Pancreas (tissue), 10 donors: ENCODE measurements around the gene RELCH. TPM values are rescaled to one million over a fixed set of nuclear protein-coding genes. Genes with fewer than 3 reads are reported as not detected.

Experiments
- ATAC-seq, 4 donors: fragments of 200-7000 bp; cut with Tn5 transposase; one replicate each; pipeline versions ENCODE4 v1.8.0 to v1.9.1; 2020; ENCODE audit warnings: mild to moderate bottlenecking in 4 of 4, moderate library complexity in 4 of 4
- DNase-seq, 6 donors: peaks; one replicate each; pipeline ENCODE4 v3.0.0-alpha.2; 2020
- FAIRE-seq: peaks from 2 replicates; lab custom pipeline; 2012; peaks lifted over from hg19 to GRCh38; lab: Jason Lieb, UNC
- H3K27ac ChIP-seq, 4 donors: fragments of 200-600 bp; sonication (generic); 1 replicate in 3 of 4; 2 replicates in 1 of 4; pipeline versions ENCODE4 v1.5.0 to v1.8.0; 2020
- H3K27me3 ChIP-seq, 4 donors: fragments of 200-600 bp; one replicate each; pipeline ENCODE4 v1.8.0; 2021
- H3K36me3 ChIP-seq, 3 donors: fragments of 200-600 bp; sonication (generic) in 1 of 3; one replicate each; pipeline versions ENCODE4 v1.5.0 to v1.8.0; 2020 to 2021
- H3K4me1 ChIP-seq, 3 donors: fragments of 200-600 bp; one replicate each; pipeline ENCODE4 v1.8.0; 2021
- H3K4me3 ChIP-seq, 4 donors: fragments of 200-600 bp; sonication (generic) in 2 of 4; one replicate each; pipeline versions ENCODE4 v1.5.0 to v1.8.0; 2020 to 2021
- H3K9me3 ChIP-seq, 4 donors: fragments of 200-600 bp; one replicate each; pipeline ENCODE4 v1.8.0; 2021
- CTCF ChIP-seq, 4 donors: fragments of 200-600 bp; sonication (generic) in 3 of 4; IDR thresholded peaks; one replicate each; pipeline versions ENCODE4 v1.5.0 to v1.8.0; 2021; ENCODE audit warnings: antibody characterized with exemption in 4 of 4
- WGBS, 2 donors: extraction: QIAGEN DNeasy Blood & Tissue Kit; methylation state at CpG; one replicate each; pipeline ENCODE4 v1.1.7; 2013; 5-methylcytosine and 5-hydroxymethylcytosine counted together
- intact Hi-C, 3 donors: fragments of 100-400 bp; cut with DNase I; formaldehyde crosslinking; loops; one replicate each; pipeline versions ENCODE4 v1.11.1 to v1.14.2; 2022
- polyA plus RNA-seq, 2 donors: library from polyadenylated mRNA; stranded (reverse); fragments of 200-250 nt; gene quantifications; one replicate each; pipeline ENCODE4 v1.2.3, GENCODE V29; 2013
- total RNA-seq, 6 donors: library from RNA; stranded (reverse); fragmentation: NEBNext Ultra II Directional in 4 of 6; extraction: Animal tissue kit (Norgen Biotek cat#: 25700) in 4 of 6; gene quantifications; one replicate each; pipeline versions ENCODE4 v1.2.1 to v1.2.4, GENCODE V29; 2021 to 2023
- donor health status: healthy with polysubstance abuse.
- donor health status: DM: no; HTN: no; CAD: no; lungs with moderate emphysema.
- donor health status: DM: no; HTN: no; CAD: no.
- donor health status: control.
- donor health status: control.
- donor health status: Bipolar disorder and iron deficiency.
- donor health status: DM: yes; HTN: yes; CAD: no.
- donor health status: DM: no; HTN: no; CAD: no.
- donor health status: DM: no; HTN: no; CAD: no.
- donor health status: DM: yes; HTN: yes; CAD: no.

The RELCH gene
- total and polyA plus RNA-seq, 8 donors: 8.1 to 18.2 (median 12.6) TPM

- H3K27ac ChIP-seq: no peak overlapping the region
- FAIRE-seq: no peak
- H3K36me3 ChIP-seq: peaks cover 0 to 13% (median 0%) of the 10 kb centered on the region in 3 donors
- no peaks in the 10 kb centered on the region for H3K27me3 ChIP-seq
- ATAC-seq: no peak
- no peaks in the 10 kb centered on the region for H3K4me1 ChIP-seq
- intact Hi-C loops: no loop called here
- no peaks in the 10 kb centered on the region for H3K9me3 ChIP-seq
- 84 to 98% methylated on average over 2 of the region's 2 CpGs for WGBS, 2 donors
- H3K4me3 ChIP-seq: no peak overlapping the region
- DNase-seq: no peak
- no peak for TF ChIP-seq CTCF (IDR thresholded peaks at IDR 0.05)
These were observed 42.7 kb upstream of the RELCH start for GRCh38 chr18:62144338-62144737.

- no peak for FAIRE-seq
- Histone ChIP-seq H3K27me3 (no peaks in the 10 kb centered on the region), H3K27ac (no peak overlapping the region), H3K36me3 (no peaks in the 10 kb centered on the region), H3K4me1 (no peaks in the 10 kb centered on the region), H3K4me3 (no peak overlapping the region), H3K9me3 (no peaks in the 10 kb centered on the region)
- no peak for TF ChIP-seq CTCF (IDR thresholded peaks at IDR 0.05)
- 91 to 93% methylated on average over 9 of the region's 9 CpGs for WGBS, 2 donors
- no peak for DNase-seq
- intact Hi-C loops: no loop called here
- no peak for ATAC-seq
These were observed 35.8 kb upstream of the RELCH start for GRCh38 chr18:62151068-62151771.

GRCh38 chr18:62152844-62153243, 34.2 kb upstream of the RELCH start:
- intact Hi-C loops: no loop called here
- Histone ChIP-seq H3K9me3 (no peaks in the 10 kb centered on the region), H3K27me3 (no peaks in the 10 kb centered on the region), H3K27ac (no peak overlapping the region), H3K4me3 (no peak overlapping the region), H3K36me3 (no peaks in the 10 kb centered on the region), H3K4me1 (peaks cover 0 to 6% (median 4%) of the 10 kb centered on the region in 3 donors)
- 88 to 95% methylated on average over 1 of the region's 1 CpG for WGBS, 2 donors
- FAIRE-seq (no peak), DNase-seq (no peak), ATAC-seq (no peak)
- TF ChIP-seq CTCF (IDR thresholded peaks at IDR 0.05): no peak

GRCh38 chr18:62157843-62158242, 29.2 kb upstream of the RELCH start:
- H3K27me3 ChIP-seq: no peaks in the 10 kb centered on the region
- FAIRE-seq (no peak), DNase-seq (no peak), ATAC-seq (no peak)
- no peak overlapping the region for H3K27ac ChIP-seq
- H3K4me3 ChIP-seq: no peak overlapping the region
- WGBS, 2 donors: 91% methylated on average over 1 of the region's 1 CpG
- no peak for TF ChIP-seq CTCF (IDR thresholded peaks at IDR 0.05)
- peaks cover 0 to 6% (median 4%) of the 10 kb centered on the region in 3 donors for H3K4me1 ChIP-seq
- intact Hi-C loops: no loop called here
- no peaks in the 10 kb centered on the region for H3K36me3 ChIP-seq
- H3K9me3 ChIP-seq: no peaks in the 10 kb centered on the region

- ATAC-seq (no peak), DNase-seq (no peak), FAIRE-seq (no peak)
- H3K4me3 ChIP-seq: no peak overlapping the region
- intact Hi-C loops: no loop called here
- H3K4me1 ChIP-seq: no peaks in the 10 kb centered on the region
- TF ChIP-seq CTCF (IDR thresholded peaks at IDR 0.05): no peak
- 94 to 96% methylated on average over 7 of the region's 7 CpGs for WGBS, 2 donors
- no peaks in the 10 kb centered on the region for H3K36me3 ChIP-seq
- no peaks in the 10 kb centered on the region for H3K27me3 ChIP-seq
- no peaks in the 10 kb centered on the region for H3K9me3 ChIP-seq
- no peak overlapping the region for H3K27ac ChIP-seq
These were observed 22.7 kb upstream of the RELCH start for GRCh38 chr18:62164310-62164709.
